Coronary artery (tissue), 2 donors: ENCODE measurements around the gene INAFM1.
"Not testable (repeated sequence)": the region's sequence is repeated elsewhere in the genome, so short reads cannot be mapped to it uniquely, and the experiment has no call there.

Experiments used
- DNase-seq: peaks from one replicate; pipeline ENCODE4 v3.0.0-alpha.2; 2017; ENCODE audit warnings: low spot score
- H3K27ac ChIP-seq, 2 donors: fragments of 200-600 bp; sonication (generic); one replicate each; pipeline ENCODE4 v1.5.1; 2016 to 2019
- H3K4me3 ChIP-seq: fragments of 200-600 bp; sonication (generic); 2 replicates; pipeline ENCODE4 v1.5.1; 2016; ENCODE audit warnings: mild to moderate bottlenecking, moderate library complexity
- CTCF ChIP-seq: fragments of 200-600 bp; sonication (generic); IDR thresholded peaks from one replicate; pipeline ENCODE4 v1.5.1; 2019; ENCODE audit warnings: antibody characterized with exemption

Gene INAFM1

GRCh38 chr19:47243364-47243775, 31.3 kb upstream of the INAFM1 start:
- no peak for TF ChIP-seq CTCF
- no peak for DNase-seq
- Histone ChIP-seq H3K4me3 (peak overlapping the region; percentile 62), H3K27ac (peak overlapping the region; percentile 41 to 83)

GRCh38 chr19:47243776-47244547, 30.7 kb upstream of the INAFM1 start:
- DNase-seq = peak; percentile 96
- peak; percentile 95 for TF ChIP-seq CTCF
- Histone ChIP-seq H3K27ac (peak overlapping the region; percentile 41 to 83), H3K4me3 (peak overlapping the region; percentile 62)

- no peak for DNase-seq
- Histone ChIP-seq H3K4me3 (no peak overlapping the region), H3K27ac (no peak overlapping the region)
- TF ChIP-seq CTCF = peak; percentile 87
These were observed 27.2 kb upstream of the INAFM1 start for GRCh38 chr19:47247308-47247990.

GRCh38 chr19:47253016-47253415, 21.7 kb upstream of the INAFM1 start:
- not testable (repeated sequence) for DNase-seq, H3K4me3 ChIP-seq, H3K27ac ChIP-seq

GRCh38 chr19:47253467-47253881, 21.2 kb upstream of the INAFM1 start:
- no peak for TF ChIP-seq CTCF
- H3K27ac ChIP-seq = no peak overlapping the region
- no peak for DNase-seq
- no peak overlapping the region for H3K4me3 ChIP-seq

GRCh38 chr19:47253970-47254369, 20.7 kb upstream of the INAFM1 start:
- H3K4me3 ChIP-seq = no peak overlapping the region
- DNase-seq = no peak
- no peak overlapping the region for H3K27ac ChIP-seq
- TF ChIP-seq CTCF = no peak

- TF ChIP-seq CTCF = no peak
- peak within 1 kb of the TSS; percentile 75 to 99 for H3K27ac ChIP-seq
- peak within 1 kb of the TSS; percentile 83 for H3K4me3 ChIP-seq
- peak; percentile 99 for DNase-seq
These were observed 18.6 kb upstream of the INAFM1 start, which contains the start of gene CCDC9 for GRCh38 chr19:47255879-47256692. Gene CCDC9, plus strand, starts transcription at chr19:47256525. Its CDS starts 1,876 bp downstream, at chr19:47258401.
